HEK293 (cell line): Measurements from ENCODE around the gene CBX1.
A peak's percentile ranks its signal among the peaks of the same experiment; 100 is the strongest.

Experiments used
- HOXC10 ChIP-seq: sonication (generic); formaldehyde crosslinking; IDR thresholded peaks from 2 replicates; pipeline ENCODE4 v1.8.1; 2023; ENCODE audit warnings: mild to moderate bottlenecking, missing genetic modification reagents
- KLF16 ChIP-seq: fragments of 450-650 bp; formaldehyde crosslinking; IDR thresholded peaks from 2 replicates; pipeline ENCODE4 v1.5.1; 2017; ENCODE audit warnings: missing biosample characterization, missing genetic modification characterization
- RBAK ChIP-seq: fragments of 450-650 bp; formaldehyde crosslinking; IDR thresholded peaks from 2 replicates; pipeline ENCODE4 v1.5.1; 2016; ENCODE audit warnings: missing biosample characterization, missing genetic modification characterization
- SP3 ChIP-seq: fragments of 450-650 bp; formaldehyde crosslinking; IDR thresholded peaks from 2 replicates; pipeline ENCODE4 v1.5.1; 2016; ENCODE audit warnings: missing biosample characterization, missing genetic modification characterization
- TCF7L2 ChIP-seq: IDR thresholded peaks from 2 replicates; pipeline ENCODE4 v1.6.1; 2011; ENCODE audit warnings: low read depth, mild to moderate bottlenecking, inconsistent platforms, low read length, moderate library complexity, borderline replicate concordance
- ZBTB20 ChIP-seq: fragments of 450-650 bp; formaldehyde crosslinking; IDR thresholded peaks from 2 replicates; pipeline ENCODE4 v1.5.1; 2016; ENCODE audit warnings: missing biosample characterization, missing genetic modification characterization
- ZNF146 ChIP-seq: fragments of 450-650 bp; formaldehyde crosslinking; IDR thresholded peaks from 2 replicates; pipeline ENCODE4 v1.5.1; 2016; ENCODE audit warnings: missing biosample characterization, missing genetic modification characterization
- ZNF561 ChIP-seq: fragments of 450-650 bp; IDR thresholded peaks from 2 replicates; pipeline ENCODE4 v1.5.1; 2018; ENCODE audit warnings: missing biosample characterization, missing genetic modification characterization, borderline replicate concordance
- ZNF621 ChIP-seq: fragments of 450-650 bp; formaldehyde crosslinking; IDR thresholded peaks from 2 replicates; pipeline ENCODE4 v1.5.1; 2017; ENCODE audit warnings: missing biosample characterization, missing genetic modification characterization
- TF ChIP-seq, protein P1 (sequence below): fragments of 450-650 bp; formaldehyde crosslinking; IDR thresholded peaks from 2 replicates; pipeline ENCODE4 v1.5.1; 2016; ENCODE audit warnings: missing biosample characterization, missing genetic modification characterization
- TF ChIP-seq, protein P2 (sequence below): fragments of 450-650 bp; formaldehyde crosslinking; IDR thresholded peaks from 2 replicates; pipeline ENCODE4 v1.5.1; 2016; ENCODE audit warnings: missing biosample characterization, missing genetic modification characterization, low read depth
- TF ChIP-seq, protein P3 (sequence below): fragments of 450-650 bp; formaldehyde crosslinking; IDR thresholded peaks from 2 replicates; pipeline ENCODE4 v1.5.1; 2016; ENCODE audit warnings: missing biosample characterization, missing genetic modification characterization

DNA sequence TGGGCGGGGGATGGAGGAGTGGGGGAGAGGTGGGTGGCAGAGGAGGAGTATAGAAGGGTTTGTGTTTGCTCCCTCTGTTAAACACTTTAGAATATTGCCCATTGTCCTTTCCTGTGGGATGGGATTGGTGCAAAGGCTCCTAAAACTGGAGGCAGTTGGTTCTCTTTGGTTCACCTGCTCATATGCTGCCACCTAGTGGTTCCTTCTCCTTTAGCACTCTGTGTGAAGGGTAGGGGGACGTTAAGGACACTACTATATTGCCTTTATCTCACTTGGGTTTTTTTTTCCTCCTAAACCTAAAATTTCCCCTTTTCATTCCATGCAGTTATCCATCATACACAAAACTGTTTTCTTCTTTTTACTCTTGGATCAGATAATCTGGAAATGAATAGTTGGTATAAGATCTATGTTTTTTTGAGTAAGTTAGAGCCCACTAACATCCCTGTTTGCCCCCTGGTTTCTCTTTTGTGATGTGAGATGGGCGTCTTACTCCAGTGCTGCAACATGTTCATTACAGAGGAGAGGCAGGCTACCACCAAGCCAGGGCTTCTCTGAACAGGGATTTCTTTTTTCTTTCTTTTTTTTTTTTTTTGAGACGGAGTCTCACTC, 30.0 kb upstream of the CBX1 start:
- TF ChIP-seq ZBTB20 (no peak), ZNF621 (tag by site-specific recombination) (no peak), SP3 (no peak), ZNF146 (no peak), HOXC10 (no peak), TCF7L2 (no peak), RBAK (tag by site-specific recombination) (no peak), ZNF561 (tag by site-specific recombination) (no peak), KLF16 (tag by site-specific recombination) (no peak)
- TF ChIP-seq, protein P1, sequence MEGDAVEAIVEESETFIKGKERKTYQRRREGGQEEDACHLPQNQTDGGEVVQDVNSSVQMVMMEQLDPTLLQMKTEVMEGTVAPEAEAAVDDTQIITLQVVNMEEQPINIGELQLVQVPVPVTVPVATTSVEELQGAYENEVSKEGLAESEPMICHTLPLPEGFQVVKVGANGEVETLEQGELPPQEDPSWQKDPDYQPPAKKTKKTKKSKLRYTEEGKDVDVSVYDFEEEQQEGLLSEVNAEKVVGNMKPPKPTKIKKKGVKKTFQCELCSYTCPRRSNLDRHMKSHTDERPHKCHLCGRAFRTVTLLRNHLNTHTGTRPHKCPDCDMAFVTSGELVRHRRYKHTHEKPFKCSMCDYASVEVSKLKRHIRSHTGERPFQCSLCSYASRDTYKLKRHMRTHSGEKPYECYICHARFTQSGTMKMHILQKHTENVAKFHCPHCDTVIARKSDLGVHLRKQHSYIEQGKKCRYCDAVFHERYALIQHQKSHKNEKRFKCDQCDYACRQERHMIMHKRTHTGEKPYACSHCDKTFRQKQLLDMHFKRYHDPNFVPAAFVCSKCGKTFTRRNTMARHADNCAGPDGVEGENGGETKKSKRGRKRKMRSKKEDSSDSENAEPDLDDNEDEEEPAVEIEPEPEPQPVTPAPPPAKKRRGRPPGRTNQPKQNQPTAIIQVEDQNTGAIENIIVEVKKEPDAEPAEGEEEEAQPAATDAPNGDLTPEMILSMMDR (tag by site-specific recombination): peak; percentile 68; the same call in 1 of the 2 replicates
- TF ChIP-seq, protein P2, sequence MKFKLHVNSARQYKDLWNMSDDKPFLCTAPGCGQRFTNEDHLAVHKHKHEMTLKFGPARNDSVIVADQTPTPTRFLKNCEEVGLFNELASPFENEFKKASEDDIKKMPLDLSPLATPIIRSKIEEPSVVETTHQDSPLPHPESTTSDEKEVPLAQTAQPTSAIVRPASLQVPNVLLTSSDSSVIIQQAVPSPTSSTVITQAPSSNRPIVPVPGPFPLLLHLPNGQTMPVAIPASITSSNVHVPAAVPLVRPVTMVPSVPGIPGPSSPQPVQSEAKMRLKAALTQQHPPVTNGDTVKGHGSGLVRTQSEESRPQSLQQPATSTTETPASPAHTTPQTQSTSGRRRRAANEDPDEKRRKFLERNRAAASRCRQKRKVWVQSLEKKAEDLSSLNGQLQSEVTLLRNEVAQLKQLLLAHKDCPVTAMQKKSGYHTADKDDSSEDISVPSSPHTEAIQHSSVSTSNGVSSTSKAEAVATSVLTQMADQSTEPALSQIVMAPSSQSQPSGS: no peak
- TF ChIP-seq, protein P3, sequence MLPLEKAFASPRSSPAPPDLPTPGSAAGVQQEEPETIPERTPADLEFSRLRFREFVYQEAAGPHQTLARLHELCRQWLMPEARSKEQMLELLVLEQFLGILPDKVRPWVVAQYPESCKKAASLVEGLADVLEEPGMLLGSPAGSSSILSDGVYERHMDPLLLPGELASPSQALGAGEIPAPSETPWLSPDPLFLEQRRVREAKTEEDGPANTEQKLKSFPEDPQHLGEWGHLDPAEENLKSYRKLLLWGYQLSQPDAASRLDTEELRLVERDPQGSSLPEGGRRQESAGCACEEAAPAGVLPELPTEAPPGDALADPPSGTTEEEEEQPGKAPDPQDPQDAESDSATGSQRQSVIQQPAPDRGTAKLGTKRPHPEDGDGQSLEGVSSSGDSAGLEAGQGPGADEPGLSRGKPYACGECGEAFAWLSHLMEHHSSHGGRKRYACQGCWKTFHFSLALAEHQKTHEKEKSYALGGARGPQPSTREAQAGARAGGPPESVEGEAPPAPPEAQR (tag by site-specific recombination): no peak
